Superior temporal gyrus (tissue), 1 donor: ENCODE results near the gene DRAXIN.

Source experiments
- DNase-seq: peaks from one replicate; pipeline ENCODE4 v3.0.0-alpha.2; 2016; ENCODE audit errors: extremely low spot score

Gene DRAXIN

GRCh38 chr1:11657654-11658053 lies 33.9 kb upstream of the DRAXIN start:
- no peak for DNase-seq

- DNase-seq, result no peak
These were observed 33.0 kb upstream of the DRAXIN start for GRCh38 chr1:11658542-11658941.

GRCh38 chr1:11659748-11660147 lies 31.8 kb upstream of the DRAXIN start:
- no peak for DNase-seq

GRCh38 chr1:11661103-11661502 lies 30.4 kb upstream of the DRAXIN start:
- DNase-seq, result no peak

- DNase-seq, result no peak
These were observed 27.0 kb upstream of the DRAXIN start for GRCh38 chr1:11664336-11665065.

GRCh38 chr1:11668516-11668915 lies 23.0 kb upstream of the DRAXIN start:
- DNase-seq, result no peak

GRCh38 chr1:11670747-11671146 lies 20.8 kb upstream of the DRAXIN start:
- DNase-seq, result no peak

GRCh38 chr1:11671205-11671543 lies 20.3 kb upstream of the DRAXIN start:
- DNase-seq, result no peak

GRCh38 chr1:11671544-11672286 lies 19.8 kb upstream of the DRAXIN start:
- no peak for DNase-seq

GRCh38 chr1:11673089-11673769 lies 18.3 kb upstream of the DRAXIN start:
- no peak for DNase-seq

GRCh38 chr1:11674488-11674887 lies 17.0 kb upstream of the DRAXIN start:
- DNase-seq, result no peak

GRCh38 chr1:11675325-11675724 lies 16.2 kb upstream of the DRAXIN start:
- no peak for DNase-seq

GRCh38 chr1:11676386-11677103 lies 15.0 kb upstream of the DRAXIN start:
- DNase-seq, result no peak

- no peak for DNase-seq
These were observed 13.1 kb upstream of the DRAXIN start for GRCh38 chr1:11678442-11678841.

GRCh38 chr1:11680270-11681070 lies 11.0 kb upstream of the DRAXIN start:
- no peak for DNase-seq

GRCh38 chr1:11681071-11681771 lies 10.3 kb upstream of the DRAXIN start, which contains the start of gene MAD2L2:
MAD2L2 (minus strand) TSS chr1:11681148; CDS start chr1:11680601, 547 bp downstream.
- peak; percentile 80 for DNase-seq

- DNase-seq, result no peak
These were observed 9.2 kb upstream of the DRAXIN start for GRCh38 chr1:11682287-11682771.

- no peak for DNase-seq
These were observed 8.7 kb upstream of the DRAXIN start for GRCh38 chr1:11682799-11683198.

- DNase-seq, result no peak
These were observed 7.4 kb upstream of the DRAXIN start for GRCh38 chr1:11684070-11684469.

GRCh38 chr1:11685210-11685752 lies 6.2 kb upstream of the DRAXIN start:
- DNase-seq, result no peak
